Peyer's patch (tissue), 4 donors: ENCODE results near the gene STH. TPM values are rescaled to one million over a fixed set of nuclear protein-coding genes. Genes with fewer than 3 reads are reported as not detected.

Source experiments
- DNase-seq, 3 donors: peaks; one replicate each; pipeline ENCODE4 v3.0.0-alpha.2; 2017 to 2019
- H3K27ac ChIP-seq, 4 donors: fragments of 200-600 bp; sonication (generic); one replicate each; pipeline ENCODE4 v1.5.1; 2016 to 2019
- H3K27me3 ChIP-seq, 2 donors: fragments of 200-600 bp; sonication (generic); one replicate each; pipeline ENCODE4 v1.5.1; 2019
- H3K36me3 ChIP-seq, 3 donors: fragments of 200-600 bp; sonication (generic); one replicate each; pipeline ENCODE4 v1.5.1; 2016 to 2019
- H3K4me1 ChIP-seq, 4 donors: fragments of 200-600 bp; sonication (generic); one replicate each; pipeline ENCODE4 v1.5.1; 2016 to 2019
- H3K4me3 ChIP-seq, 4 donors: fragments of 200-600 bp; sonication (generic); 1 replicate in 3 of 4; 2 replicates in 1 of 4; pipeline ENCODE4 v1.5.1; 2016 to 2019; ENCODE audit warnings: mild to moderate bottlenecking in 1 of 4
- H3K9me3 ChIP-seq, 4 donors: fragments of 200-600 bp; sonication (generic); one replicate each; pipeline ENCODE4 v1.5.1; 2016 to 2019; ENCODE audit warnings: mild to moderate bottlenecking in 1 of 4
- POLR2A ChIP-seq, 2 donors: fragments of 450-650 bp; IDR thresholded peaks; one replicate each; pipeline ENCODE4 v1.5.1; 2017; ENCODE audit warnings: antibody characterized with exemption in 2 of 2, mild to moderate bottlenecking in 2 of 2, moderate library complexity in 2 of 2
- total RNA-seq, 4 donors: library from RNA; depleted of rRNA; stranded (reverse); fragments of >200 nt; gene quantifications; one replicate each; pipeline ENCODE4 v1.1.0, GENCODE V29; 2016
- TF ChIP-seq, protein P1 (sequence below), 6 experiments: fragments of 450-650 bp in 4 of 6; fragments of 200-600 bp in 2 of 6; sonication (generic) in 1 of 6; IDR thresholded peaks; one replicate each; pipeline ENCODE4 v1.5.1; 2017 to 2019; ENCODE audit warnings: antibody characterized with exemption in 6 of 6, mild to moderate bottlenecking in 3 of 6, moderate library complexity in 1 of 6

The STH gene
- total RNA-seq, 4 donors from 2014 or later, result not detected

DNA sequence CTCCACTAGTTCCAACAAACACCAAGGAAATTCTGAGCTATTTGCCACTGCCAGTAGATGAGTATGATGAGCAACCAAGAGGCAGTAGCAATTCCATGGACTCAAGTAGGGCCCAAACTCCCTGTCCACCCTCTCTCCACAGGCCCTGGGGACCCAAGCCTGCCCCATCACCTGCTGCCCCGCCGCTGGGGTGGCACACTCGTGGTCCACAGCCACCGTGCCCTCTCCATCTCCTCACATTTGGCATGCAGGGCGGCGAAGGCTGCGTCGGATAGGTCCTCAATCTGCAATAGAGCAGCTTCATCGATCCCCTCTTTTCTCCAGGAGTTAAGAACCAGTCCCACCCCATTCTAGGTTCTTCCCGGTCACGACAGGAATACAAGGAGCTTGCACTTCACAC, 33.9 kb downstream of the STH start:
- no peaks in the 10 kb centered on the region for H3K9me3 ChIP-seq
- H3K36me3 ChIP-seq, result peaks cover 0 to 96% (median 0%) of the 10 kb centered on the region in 3 donors
- no peak overlapping the region for H3K4me3 ChIP-seq
- DNase-seq, result no peak
- H3K27me3 ChIP-seq, result no peaks in the 10 kb centered on the region
- no peak for TF ChIP-seq POLR2A (IDR thresholded peaks at IDR 0.05)
- TF ChIP-seq, protein P1, sequence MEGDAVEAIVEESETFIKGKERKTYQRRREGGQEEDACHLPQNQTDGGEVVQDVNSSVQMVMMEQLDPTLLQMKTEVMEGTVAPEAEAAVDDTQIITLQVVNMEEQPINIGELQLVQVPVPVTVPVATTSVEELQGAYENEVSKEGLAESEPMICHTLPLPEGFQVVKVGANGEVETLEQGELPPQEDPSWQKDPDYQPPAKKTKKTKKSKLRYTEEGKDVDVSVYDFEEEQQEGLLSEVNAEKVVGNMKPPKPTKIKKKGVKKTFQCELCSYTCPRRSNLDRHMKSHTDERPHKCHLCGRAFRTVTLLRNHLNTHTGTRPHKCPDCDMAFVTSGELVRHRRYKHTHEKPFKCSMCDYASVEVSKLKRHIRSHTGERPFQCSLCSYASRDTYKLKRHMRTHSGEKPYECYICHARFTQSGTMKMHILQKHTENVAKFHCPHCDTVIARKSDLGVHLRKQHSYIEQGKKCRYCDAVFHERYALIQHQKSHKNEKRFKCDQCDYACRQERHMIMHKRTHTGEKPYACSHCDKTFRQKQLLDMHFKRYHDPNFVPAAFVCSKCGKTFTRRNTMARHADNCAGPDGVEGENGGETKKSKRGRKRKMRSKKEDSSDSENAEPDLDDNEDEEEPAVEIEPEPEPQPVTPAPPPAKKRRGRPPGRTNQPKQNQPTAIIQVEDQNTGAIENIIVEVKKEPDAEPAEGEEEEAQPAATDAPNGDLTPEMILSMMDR (IDR thresholded peaks at IDR 0.05), result no peak
- H3K27ac ChIP-seq, result no peak overlapping the region
- peaks cover 0 to 8% (median 0%) of the 10 kb centered on the region in 4 donors for H3K4me1 ChIP-seq

DNA sequence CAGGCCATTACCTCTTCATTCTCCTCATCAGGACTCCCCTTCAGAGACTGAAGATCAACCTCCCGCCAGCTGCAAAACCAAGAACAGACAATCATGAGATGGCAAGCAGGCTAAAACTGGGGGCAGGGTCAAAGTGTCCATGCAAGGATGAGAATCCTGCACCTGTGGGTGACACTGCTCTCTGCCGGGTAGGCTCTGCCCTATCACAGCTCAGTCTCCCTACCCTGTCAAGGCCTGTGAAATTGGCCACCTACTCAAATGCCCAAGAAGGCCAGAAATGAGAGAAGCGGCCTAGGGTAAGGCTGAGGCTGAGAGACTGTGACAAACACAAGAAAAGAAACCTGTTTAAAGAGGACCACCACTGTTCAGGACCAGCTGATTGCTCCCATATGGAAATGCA, 34.3 kb downstream of the STH start:
- Histone ChIP-seq H3K4me1 (peaks cover 0 to 8% (median 0%) of the 10 kb centered on the region in 4 donors), H3K36me3 (peaks cover 0 to 96% (median 0%) of the 10 kb centered on the region in 3 donors), H3K4me3 (no peak overlapping the region), H3K27me3 (no peaks in the 10 kb centered on the region), H3K9me3 (no peaks in the 10 kb centered on the region), H3K27ac (no peak overlapping the region)
- TF ChIP-seq, protein P1 (IDR thresholded peaks at IDR 0.05), result no peak
- TF ChIP-seq POLR2A (IDR thresholded peaks at IDR 0.05), result no peak
- DNase-seq, result no peak

DNA sequence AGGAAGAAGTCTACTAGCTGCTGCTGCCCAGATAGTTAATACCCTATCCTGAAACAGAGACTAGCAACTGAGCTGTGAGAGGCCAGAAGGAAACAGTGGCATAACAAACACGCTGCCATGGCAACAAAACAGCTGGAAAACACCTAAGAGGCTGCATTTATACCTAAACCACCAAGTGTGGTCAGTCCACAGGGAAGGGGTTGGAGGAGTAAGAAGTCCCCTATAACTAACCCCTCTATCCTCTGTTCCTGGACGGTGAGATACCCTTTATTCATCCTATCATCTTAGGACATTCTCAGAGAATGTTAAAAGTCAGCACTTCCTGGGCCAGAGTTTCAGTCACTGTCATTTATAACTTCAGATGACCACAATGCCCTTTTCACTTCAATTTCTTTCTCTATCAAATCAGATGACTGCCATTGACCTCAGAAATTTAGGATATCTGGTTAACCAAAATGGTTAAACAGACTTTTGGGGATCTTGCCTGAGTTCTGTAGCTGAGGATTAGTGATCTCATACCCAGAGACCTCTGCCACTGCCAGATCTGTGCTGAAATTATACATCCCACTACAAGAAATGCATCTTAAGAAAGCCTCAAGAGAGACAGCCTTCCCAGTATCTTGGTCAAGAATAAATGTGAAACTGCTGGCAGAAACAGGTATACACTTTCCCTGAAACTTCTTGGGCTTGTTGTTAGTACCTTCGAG, 36.2 kb downstream of the STH start:
- H3K36me3 ChIP-seq, result peaks cover 0 to 100% (median 0%) of the 10 kb centered on the region in 3 donors
- H3K27me3 ChIP-seq, result no peaks in the 10 kb centered on the region
- H3K27ac ChIP-seq, result no peak overlapping the region
- no peak for DNase-seq
- peaks cover 0 to 8% (median 0%) of the 10 kb centered on the region in 4 donors for H3K4me1 ChIP-seq
- H3K9me3 ChIP-seq, result no peaks in the 10 kb centered on the region
- TF ChIP-seq, protein P1 (IDR thresholded peaks at IDR 0.05), result no peak
- TF ChIP-seq POLR2A (IDR thresholded peaks at IDR 0.05), result no peak
- no peak overlapping the region for H3K4me3 ChIP-seq

DNA sequence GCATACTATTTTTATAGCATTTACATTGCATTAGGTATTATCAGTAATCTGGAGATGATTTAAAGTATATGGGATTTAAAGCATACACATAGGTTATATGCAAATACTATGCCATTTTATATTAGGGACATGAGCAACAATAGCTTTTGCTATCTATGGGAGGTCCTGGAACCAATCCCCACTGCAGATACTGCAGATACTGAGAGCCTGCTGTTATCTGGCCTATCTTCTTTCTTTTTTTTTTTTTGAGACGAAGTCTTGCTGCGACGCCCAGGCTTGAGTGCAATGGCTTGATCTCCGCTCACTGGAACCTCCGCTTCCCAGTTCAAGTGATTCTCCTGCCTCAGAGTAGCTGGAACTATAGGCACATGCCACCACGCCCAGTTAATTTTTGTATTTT, 37.4 kb downstream of the STH start:
- peaks cover 0 to 88% (median 0%) of the 10 kb centered on the region in 3 donors for H3K36me3 ChIP-seq
- peaks cover 0 to 8% (median 0%) of the 10 kb centered on the region in 4 donors for H3K4me1 ChIP-seq
- TF ChIP-seq, protein P1 (IDR thresholded peaks at IDR 0.05), result no peak

DNA sequence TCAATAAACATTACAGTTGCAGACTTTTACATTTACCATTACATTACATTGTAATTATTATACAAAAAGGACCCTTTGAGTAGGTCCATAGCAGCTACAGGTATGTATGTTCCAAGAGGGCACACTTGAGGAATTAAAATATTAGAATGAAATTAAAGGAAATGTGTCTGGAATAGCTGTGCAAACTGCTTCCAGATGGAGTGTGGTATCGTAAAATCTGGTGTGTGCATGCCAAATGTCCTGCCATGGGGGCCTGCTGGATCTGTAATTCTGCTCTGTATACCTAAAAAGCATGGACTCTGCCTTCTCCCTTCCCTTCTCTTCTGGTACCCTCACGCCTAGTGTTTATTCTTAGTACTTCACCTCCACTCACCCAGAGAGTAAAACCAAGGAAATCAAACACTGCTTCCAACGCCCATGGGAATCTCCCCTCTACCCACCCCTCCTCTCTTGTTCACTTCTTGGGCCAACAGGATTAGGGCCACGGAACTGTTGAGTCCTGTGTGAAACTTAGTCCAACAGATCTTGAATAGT, 38.7 kb downstream of the STH start:
- H3K4me3 ChIP-seq, result no peak overlapping the region
- no peak overlapping the region for H3K27ac ChIP-seq
- H3K36me3 ChIP-seq, result peaks cover 0 to 78% (median 0%) of the 10 kb centered on the region in 3 donors
- no peak for DNase-seq
- no peaks in the 10 kb centered on the region for H3K27me3 ChIP-seq
- TF ChIP-seq POLR2A (IDR thresholded peaks at IDR 0.05), result no peak
- TF ChIP-seq, protein P1 (IDR thresholded peaks at IDR 0.05), result no peak
- H3K4me1 ChIP-seq, result peaks cover 0 to 17% (median 1%) of the 10 kb centered on the region in 4 donors
- H3K9me3 ChIP-seq, result no peaks in the 10 kb centered on the region

More for the DNA sequence above, 37.4 kb downstream of the STH start:
- no peak overlapping the region for H3K27ac ChIP-seq
- no peak for DNase-seq
- no peak overlapping the region for H3K4me3 ChIP-seq
- no peaks in the 10 kb centered on the region for H3K27me3 ChIP-seq
- no peaks in the 10 kb centered on the region for H3K9me3 ChIP-seq
